Heart right ventricle (tissue), 16 donors: ENCODE measurements around the gene FGF6. TPM values are rescaled to one million over a fixed set of nuclear protein-coding genes. Genes with fewer than 3 reads are reported as not detected.
A peak's percentile ranks its signal among the peaks of the same experiment; 100 is the strongest.

ENCODE experiments used
- ATAC-seq, 8 donors: fragments of 200-7000 bp; cut with Tn5 transposase; one replicate each; pipeline ENCODE4 v1.9.1; 2020; ENCODE audit warnings: mild to moderate bottlenecking in 8 of 8, moderate library complexity in 8 of 8, moderate number of reproducible peaks in 1 of 8
- DNase-seq, 2 donors: peaks; one replicate each; pipeline ENCODE4 v3.0.0-alpha.2; 2020
- H3K27ac ChIP-seq, 10 donors: fragments of 200-600 bp; sonication (generic) in 2 of 10; one replicate each; pipeline versions ENCODE4 v1.5.0 to v1.8.0; 2020 to 2022; ENCODE audit warnings: mild to moderate bottlenecking in 3 of 10
- H3K27me3 ChIP-seq, 7 donors: fragments of 200-600 bp; one replicate each; pipeline ENCODE4 v1.8.0; 2021 to 2022; ENCODE audit warnings: mild to moderate bottlenecking in 2 of 7
- H3K36me3 ChIP-seq, 9 donors: fragments of 200-600 bp; sonication (generic) in 1 of 9; one replicate each; pipeline versions ENCODE4 v1.5.0 to v1.8.0; 2020 to 2022; ENCODE audit warnings: mild to moderate bottlenecking in 2 of 9
- H3K4me1 ChIP-seq, 9 donors: fragments of 200-600 bp; sonication (generic) in 1 of 9; one replicate each; pipeline versions ENCODE4 v1.5.0 to v1.8.0; 2020 to 2022; ENCODE audit warnings: mild to moderate bottlenecking in 4 of 9
- H3K4me3 ChIP-seq, 10 donors: fragments of 200-600 bp; sonication (generic) in 2 of 10; one replicate each; pipeline versions ENCODE4 v1.5.0 to v1.8.0; 2020 to 2022; ENCODE audit warnings: mild to moderate bottlenecking in 7 of 10, moderate library complexity in 2 of 10
- H3K9me3 ChIP-seq, 11 donors: fragments of 200-600 bp in 10 of 11; sonication (generic) in 2 of 11; one replicate each; pipeline versions ENCODE4 v1.5.0 to v1.8.0; 2013 to 2022; ENCODE audit warnings: mild to moderate bottlenecking in 2 of 11, control low read depth in 1 of 11, moderate library complexity in 1 of 11
- WGBS, 2 donors: extraction: QIAGEN DNeasy Blood & Tissue Kit; methylation state at CpG; one replicate each; pipeline ENCODE4 v1.1.7; 2013; ENCODE audit warnings: inconsistent platforms in 1 of 2; 5-methylcytosine and 5-hydroxymethylcytosine counted together
- intact Hi-C, 10 donors: fragments of 100-400 bp; cut with DNase I; formaldehyde crosslinking; loops; one replicate each; pipeline versions ENCODE4 v1.11.1 to v1.14.2; 2022
- polyA plus RNA-seq, 2 donors: library from polyadenylated mRNA; stranded (reverse); fragments of 200-250 nt; gene quantifications; one replicate each; pipeline ENCODE4 v1.2.3, GENCODE V29; 2013
- total RNA-seq, 10 donors: library from RNA; stranded (reverse); fragmentation: NEBNext Ultra II Directional in 3 of 10; extraction: Animal tissue kit (Norgen Biotek cat#: 25700) in 3 of 10; gene quantifications; one replicate each; pipeline versions ENCODE4 v1.2.1 to v1.2.4, GENCODE V29; 2021 to 2023
- TF ChIP-seq, protein P1 (sequence below), 9 donors: fragments of 200-600 bp; sonication (generic) in 2 of 9; IDR thresholded peaks; one replicate each; pipeline versions ENCODE4 v1.5.0 to v1.8.0; 2021 to 2022; ENCODE audit warnings: antibody characterized with exemption in 9 of 9, mild to moderate bottlenecking in 5 of 9, moderate library complexity in 1 of 9
- donor health status: Arrhythmogenic right ventricular cardiomyopathy.
- donor health status: ischemic (EF 13 %, LVEDD 7.1; RV severe dilation, severe dysfunction).
- donor health status: healthy with polysubstance abuse.
- donor health status: DM: no; HTN: yes; CAD: no.
- donor health status: DM: no; HTN: no; CAD: no.
- donor health status: ischemic (EF 25% LVEDD 6.9; RV normal size, moderate dysfunction).
- donor health status: ischemic (EF 25% LVEDD 5.7; RV mildly dilated, moderate dysfunction).
- donor health status: healthy.
- donor health status: DM: yes; HTN: yes; CAD: no.
- donor health status: Ischemic cardiomyopathy.
- donor health status: ischemic (EF 35%, LVEDD 5.7; RV mildly dilated, moderate dysfunction).
- donor health status: nonischemic (EF 11% LVEDD 7.7; RV severe dilation, severe dysfunction).
- donor health status: DM: yes; HTN: yes; CAD: no.
- donor health status: PGD.
- donor health status: ischemic (EF 29% LVEDD 5.4; RV normal size, mild dysfunction).
- donor health status: nonischemic (EF 23%, LVEDD 6.1; RV moderate dilation, normal function).

Gene FGF6
- total and polyA plus RNA-seq, 12 donors: not detected

DNA sequence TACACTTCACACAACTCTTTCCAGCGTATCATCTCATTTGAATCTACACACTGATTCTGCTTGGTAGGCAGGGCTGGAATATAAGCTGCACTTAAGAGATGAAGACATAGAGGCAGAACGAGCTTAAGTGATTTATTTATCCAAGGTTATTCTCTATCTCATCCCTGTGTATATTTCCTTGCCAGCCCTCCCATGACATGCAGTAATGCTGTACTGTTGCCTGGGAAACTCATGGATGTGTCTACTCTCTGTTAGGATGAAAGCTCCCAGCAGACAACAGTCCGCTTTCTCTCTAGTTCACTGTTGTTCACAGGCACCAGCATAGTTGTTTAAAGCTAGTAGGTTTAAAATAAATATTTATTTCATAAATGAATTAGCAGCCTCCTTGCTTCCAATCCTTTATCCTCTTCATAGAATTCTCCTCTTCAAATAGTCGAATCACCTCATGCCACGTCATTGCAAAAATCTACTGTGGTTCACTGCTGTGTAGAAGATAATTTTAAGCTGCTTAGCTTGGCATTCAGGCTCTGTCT lies 25.4 kb downstream of the FGF6 start:
- Histone ChIP-seq H3K27ac (no peak overlapping the region), H3K4me3 (no peak overlapping the region), H3K9me3 (no peaks in the 10 kb centered on the region), H3K4me1 (peaks cover 0 to 16% (median 2%) of the 10 kb centered on the region in 9 donors), H3K36me3 (no peaks in the 10 kb centered on the region), H3K27me3 (peaks cover 0 to 22% (median 14%) of the 10 kb centered on the region in 7 donors)
- WGBS, 2 donors: 89 to 94% methylated on average over 5 of the region's 5 CpGs
- TF ChIP-seq, protein P1, sequence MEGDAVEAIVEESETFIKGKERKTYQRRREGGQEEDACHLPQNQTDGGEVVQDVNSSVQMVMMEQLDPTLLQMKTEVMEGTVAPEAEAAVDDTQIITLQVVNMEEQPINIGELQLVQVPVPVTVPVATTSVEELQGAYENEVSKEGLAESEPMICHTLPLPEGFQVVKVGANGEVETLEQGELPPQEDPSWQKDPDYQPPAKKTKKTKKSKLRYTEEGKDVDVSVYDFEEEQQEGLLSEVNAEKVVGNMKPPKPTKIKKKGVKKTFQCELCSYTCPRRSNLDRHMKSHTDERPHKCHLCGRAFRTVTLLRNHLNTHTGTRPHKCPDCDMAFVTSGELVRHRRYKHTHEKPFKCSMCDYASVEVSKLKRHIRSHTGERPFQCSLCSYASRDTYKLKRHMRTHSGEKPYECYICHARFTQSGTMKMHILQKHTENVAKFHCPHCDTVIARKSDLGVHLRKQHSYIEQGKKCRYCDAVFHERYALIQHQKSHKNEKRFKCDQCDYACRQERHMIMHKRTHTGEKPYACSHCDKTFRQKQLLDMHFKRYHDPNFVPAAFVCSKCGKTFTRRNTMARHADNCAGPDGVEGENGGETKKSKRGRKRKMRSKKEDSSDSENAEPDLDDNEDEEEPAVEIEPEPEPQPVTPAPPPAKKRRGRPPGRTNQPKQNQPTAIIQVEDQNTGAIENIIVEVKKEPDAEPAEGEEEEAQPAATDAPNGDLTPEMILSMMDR (IDR thresholded peaks at IDR 0.05): no peak
- DNase-seq (no peak), ATAC-seq (no peak)
- intact Hi-C loops: loop anchor here (2.0 to 10.0 kb wide), 4 partner anchors 105 to 113 kb away; no protein-coding TSS in a partner anchor

DNA sequence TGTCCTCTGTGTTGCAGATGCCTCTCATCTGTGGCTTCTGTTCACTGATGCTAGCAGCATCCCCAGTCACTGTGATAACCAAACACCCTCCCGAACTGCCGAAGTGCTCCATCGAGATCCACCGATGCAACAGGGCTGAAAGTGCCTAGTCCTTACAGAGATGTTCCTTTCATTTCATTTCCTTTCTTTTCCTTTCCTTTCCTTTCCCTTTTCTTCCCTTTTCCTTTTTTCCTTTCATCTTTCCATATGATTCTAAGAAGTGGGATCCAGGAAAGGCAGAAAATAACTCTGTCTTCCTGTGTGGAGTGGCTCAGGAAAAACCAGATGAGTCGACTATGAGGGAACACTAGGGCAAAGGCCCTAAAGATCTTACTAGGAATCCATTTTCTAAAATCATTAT lies 26.7 kb downstream of the FGF6 start:
- H3K27me3 ChIP-seq: peaks cover 0 to 28% (median 18%) of the 10 kb centered on the region in 7 donors
- 79 to 84% methylated on average over 5 of the region's 5 CpGs for WGBS, 2 donors
- TF ChIP-seq, protein P1 (IDR thresholded peaks at IDR 0.05): no peak
- no peak for DNase-seq
- intact Hi-C loops: loop anchor here in 1 of 10 donors (5.0 kb wide), 1 partner anchor 88 kb away; no protein-coding TSS in a partner anchor
- H3K9me3 ChIP-seq: no peaks in the 10 kb centered on the region
- no peaks in the 10 kb centered on the region for H3K36me3 ChIP-seq
- no peak for ATAC-seq
- no peak overlapping the region for H3K27ac ChIP-seq
- H3K4me1 ChIP-seq: peaks cover 0 to 24% (median 9%) of the 10 kb centered on the region in 9 donors
- H3K4me3 ChIP-seq: no peak overlapping the region

DNA sequence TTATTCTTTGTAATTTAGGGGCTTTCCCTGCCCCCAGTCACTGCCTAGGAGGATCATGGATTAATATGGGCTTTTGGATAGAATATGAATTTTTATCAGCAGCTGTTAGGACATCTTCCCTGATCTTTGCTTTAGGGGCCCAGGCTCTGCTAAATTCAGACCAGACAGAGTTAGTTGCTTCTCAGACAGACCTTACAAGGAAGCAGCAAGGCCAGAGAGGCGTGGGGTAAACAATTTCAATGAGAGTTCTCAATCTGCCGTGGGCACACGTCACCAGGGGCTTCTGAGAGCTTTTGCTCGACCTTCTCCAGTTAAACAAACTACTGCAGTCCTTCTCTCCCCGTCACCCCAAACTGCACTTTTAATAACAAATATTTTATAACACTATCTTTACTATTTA lies 27.7 kb downstream of the FGF6 start:
- ATAC-seq (peak in 5 of 8 donors; percentile 8 to 52 (median 26)), DNase-seq (no peak)
- TF ChIP-seq, protein P1 (IDR thresholded peaks at IDR 0.05): no peak
- intact Hi-C loops: loop anchor here in 1 of 10 donors (5.0 kb wide), 1 partner anchor 89 kb away; no protein-coding TSS in a partner anchor
- WGBS, 2 donors: 51 to 58% methylated on average over 5 of the region's 5 CpGs
- no peak overlapping the region for H3K4me3 ChIP-seq
- no peaks in the 10 kb centered on the region for H3K36me3 ChIP-seq
- peak overlapping the region in 3 of 10 donors; percentile 32 to 60 (median 42) for H3K27ac ChIP-seq
- peaks cover 0 to 28% (median 19%) of the 10 kb centered on the region in 7 donors for H3K27me3 ChIP-seq
- peaks cover 0 to 24% (median 9%) of the 10 kb centered on the region in 9 donors for H3K4me1 ChIP-seq
- H3K9me3 ChIP-seq: no peaks in the 10 kb centered on the region

DNA sequence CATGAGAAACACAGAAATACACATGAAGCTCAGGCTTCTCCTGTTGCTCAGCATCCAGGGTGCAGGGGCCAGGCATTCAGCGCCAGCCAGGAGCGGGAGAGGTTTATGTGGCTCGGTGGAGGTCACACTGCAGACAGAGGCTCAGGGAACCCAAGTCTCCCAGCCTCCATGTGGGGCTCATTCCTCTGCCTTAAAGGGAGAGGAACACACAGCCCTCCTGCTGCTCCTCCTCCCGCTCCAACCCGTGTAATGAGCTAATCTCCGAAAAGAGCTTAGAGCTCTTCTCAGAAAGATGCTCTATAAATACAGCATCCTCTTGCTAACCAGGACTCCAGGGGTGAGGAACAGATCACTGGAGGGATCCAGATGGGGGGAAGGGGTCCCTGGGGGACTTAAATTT lies 28.2 kb downstream of the FGF6 start:
- peak overlapping the region in 3 of 10 donors; percentile 32 to 60 (median 42) for H3K27ac ChIP-seq
- peaks cover 0 to 24% (median 9%) of the 10 kb centered on the region in 9 donors for H3K4me1 ChIP-seq
- no peaks in the 10 kb centered on the region for H3K36me3 ChIP-seq
- WGBS, 2 donors: 46 to 49% methylated on average over 6 of the region's 6 CpGs
- no peak overlapping the region for H3K4me3 ChIP-seq
- intact Hi-C loops: loop anchor here in 1 of 10 donors (5.0 kb wide), 1 partner anchor 90 kb away; no protein-coding TSS in a partner anchor
- TF ChIP-seq, protein P1 (IDR thresholded peaks at IDR 0.05): no peak
- ATAC-seq (peak in 6 of 8 donors; percentile 33 to 81 (median 65)), DNase-seq (peak in 1 of 2 donors; percentile 30)
- H3K27me3 ChIP-seq: peaks cover 0 to 28% (median 19%) of the 10 kb centered on the region in 7 donors
- no peaks in the 10 kb centered on the region for H3K9me3 ChIP-seq
